ENCODE data around the gene RNF43. TPM values are rescaled to one million over a fixed set of nuclear protein-coding genes. Genes with fewer than 3 reads are reported as not detected.

Gene RNF43
- total and polyA plus RNA-seq, 2 experiments from 2014 or later, result 8.6 to 9.4 TPM

DNA sequence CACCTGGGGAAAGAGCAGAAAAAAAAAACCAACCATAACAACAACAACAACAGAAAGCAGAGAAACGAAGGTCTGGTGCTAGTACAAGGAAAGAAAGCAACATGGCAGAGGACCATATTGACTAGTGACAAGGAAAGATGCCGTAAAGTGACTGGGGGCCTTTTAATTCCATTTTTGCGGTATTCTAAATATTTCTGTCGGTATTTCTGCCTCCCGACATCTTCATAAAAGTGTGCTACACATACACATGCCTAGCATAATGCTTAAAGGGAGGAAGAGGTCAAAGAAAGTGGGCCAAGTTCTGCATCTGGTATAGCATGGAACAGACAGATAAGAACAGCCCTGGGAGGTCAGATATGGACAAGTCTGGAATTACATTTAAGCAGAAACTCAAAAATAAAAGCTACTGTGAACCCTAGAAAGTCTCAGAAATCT, 19.5 kb upstream of the RNF43 start:
- H3K4me3 ChIP-seq, result no peak overlapping the region
- DNase-seq (ENCODE audit: low read depth in 1 of 2, low spot score in 1 of 2), result peak in 1 of 2 donors; percentile 47
- no peaks in the 10 kb centered on the region for H3K36me3 ChIP-seq
- H3K4me1 ChIP-seq (ENCODE audit: low read depth), result no peaks in the 10 kb centered on the region
- H3K27ac ChIP-seq, result no peak overlapping the region
- no peaks in the 10 kb centered on the region for H3K9me3 ChIP-seq (ENCODE audit: low read depth)
- no peak for TF ChIP-seq CTCF (IDR thresholded peaks at IDR 0.05; ENCODE audit: low read depth, low read length)
- H3K27me3 ChIP-seq, result peaks cover 5% of the 10 kb centered on the region

GRCh38 chr17:58436245-58436644, 18.9 kb upstream of the RNF43 start:
- no peak for DNase-seq (ENCODE audit: low read depth in 1 of 2, low spot score in 1 of 2)
- H3K36me3 ChIP-seq, result no peaks in the 10 kb centered on the region
- H3K9me3 ChIP-seq (ENCODE audit: low read depth), result no peaks in the 10 kb centered on the region
- no peak overlapping the region for H3K4me3 ChIP-seq
- H3K27me3 ChIP-seq, result peaks cover 11% of the 10 kb centered on the region
- H3K27ac ChIP-seq, result no peak overlapping the region
- no peak for TF ChIP-seq CTCF (IDR thresholded peaks at IDR 0.05; ENCODE audit: low read depth, low read length)
- no peaks in the 10 kb centered on the region for H3K4me1 ChIP-seq (ENCODE audit: low read depth)

DNA sequence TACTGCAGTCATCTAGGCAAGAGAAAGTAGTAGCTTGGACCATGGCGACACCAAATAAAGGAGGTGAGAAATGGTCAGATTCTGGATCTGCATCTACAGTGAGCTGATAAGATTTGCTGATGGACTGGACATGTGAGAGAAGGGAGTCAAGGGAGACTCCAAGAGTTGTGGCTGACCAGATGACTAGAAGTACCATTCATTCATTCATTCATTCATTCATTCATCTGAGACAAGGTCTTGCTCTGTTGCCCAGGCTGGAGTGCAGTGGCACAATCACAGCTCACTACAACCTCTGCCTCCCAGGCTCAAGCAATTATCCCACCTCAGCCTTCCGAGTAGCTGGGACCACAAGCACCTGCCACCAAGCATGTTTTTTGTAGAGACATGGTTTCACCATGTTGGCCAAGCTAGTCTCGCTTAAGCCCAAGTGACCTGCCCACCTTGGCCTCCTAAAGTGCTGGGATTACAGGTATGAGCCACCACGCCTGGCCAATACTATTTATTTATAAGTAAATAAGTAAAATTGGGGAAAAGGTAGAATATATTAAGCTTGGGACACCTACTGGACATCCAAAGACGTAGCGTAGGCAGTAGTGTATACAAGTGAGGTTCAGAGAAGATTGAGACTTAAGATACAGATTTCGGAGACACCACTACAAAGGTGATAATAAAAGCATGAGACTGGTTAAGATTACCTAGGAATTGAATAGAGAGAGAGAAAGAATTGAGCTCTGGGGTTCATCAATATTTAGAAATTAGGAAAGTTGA, 15.7 kb upstream of the RNF43 start:
- H3K36me3 ChIP-seq, result no peaks in the 10 kb centered on the region
- no peak overlapping the region for H3K4me3 ChIP-seq
- DNase-seq (ENCODE audit: low read depth in 1 of 2, low spot score in 1 of 2), result no peak
- H3K27ac ChIP-seq, result no peak overlapping the region
- no peaks in the 10 kb centered on the region for H3K4me1 ChIP-seq (ENCODE audit: low read depth)
- H3K9me3 ChIP-seq (ENCODE audit: low read depth), result no peaks in the 10 kb centered on the region
- TF ChIP-seq CTCF (IDR thresholded peaks at IDR 0.05; ENCODE audit: low read depth, low read length), result peak; percentile 4
- peaks cover 11% of the 10 kb centered on the region for H3K27me3 ChIP-seq

- H3K36me3 ChIP-seq, result no peaks in the 10 kb centered on the region
- peaks cover 11% of the 10 kb centered on the region for H3K27me3 ChIP-seq
- no peaks in the 10 kb centered on the region for H3K9me3 ChIP-seq (ENCODE audit: low read depth)
- DNase-seq (ENCODE audit: low read depth in 1 of 2, low spot score in 1 of 2), result no peak
- H3K4me1 ChIP-seq (ENCODE audit: low read depth), result no peaks in the 10 kb centered on the region
- no peak overlapping the region for H3K27ac ChIP-seq
- no peak for TF ChIP-seq CTCF (IDR thresholded peaks at IDR 0.05; ENCODE audit: low read depth, low read length)
- H3K4me3 ChIP-seq, result no peak overlapping the region
Measured at GRCh38 chr17:58427807-58428206, 10.5 kb upstream of the RNF43 start.

DNA sequence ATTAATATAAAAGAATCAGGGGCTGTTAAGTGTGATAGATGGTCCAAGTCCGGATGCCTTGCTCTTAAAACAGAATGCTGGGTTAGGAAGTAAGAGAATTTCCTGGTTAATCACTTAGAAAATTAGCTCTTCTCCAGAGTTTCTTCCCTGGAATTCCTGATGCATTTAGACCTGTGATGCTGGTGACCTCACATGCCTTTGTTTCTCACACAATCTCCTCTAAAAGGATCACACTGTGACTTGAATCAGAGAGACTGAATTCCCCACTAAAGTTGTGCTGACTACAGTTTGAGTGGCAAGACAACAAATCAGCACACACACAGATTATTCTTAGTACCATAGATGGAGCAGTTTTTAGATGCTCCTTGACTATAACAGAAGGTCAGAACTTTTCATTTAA, 4.4 kb upstream of the RNF43 start:
- Histone ChIP-seq H3K4me3 (no peak overlapping the region), H3K4me1 (ENCODE audit: low read depth) (no peaks in the 10 kb centered on the region), H3K36me3 (no peaks in the 10 kb centered on the region), H3K9me3 (ENCODE audit: low read depth) (no peaks in the 10 kb centered on the region), H3K27me3 (peaks cover 10% of the 10 kb centered on the region), H3K27ac (no peak overlapping the region)
- no peak for TF ChIP-seq CTCF (IDR thresholded peaks at IDR 0.05; ENCODE audit: low read depth, low read length)
- DNase-seq (ENCODE audit: low read depth in 1 of 2, low spot score in 1 of 2), result no peak

All from cardiac muscle cell (in vitro differentiated cells and primary cell).